Hepatocyte (in vitro differentiated cells): ENCODE measurements around the gene HPSE2.
"Not testable (repeated sequence)": the region's sequence is repeated elsewhere in the genome, so short reads cannot be mapped to it uniquely, and the experiment has no call there.

Experiments
- CTCF ChIP-seq: fragments of 200-600 bp; sonication (generic); IDR thresholded peaks from 2 replicates; pipeline ENCODE4 v1.5.1; 2016; ENCODE audit warnings: antibody characterized with exemption, mild to moderate bottlenecking; ENCODE audit not compliant: poor library complexity
- EZH2phosphoT487 ChIP-seq: fragments of 200-600 bp; sonication (generic); IDR thresholded peaks from one replicate; pipeline ENCODE4 v1.6.1; 2018; ENCODE audit warnings: antibody characterized with exemption, mild to moderate bottlenecking, low read depth, moderate library complexity; ENCODE audit not compliant: unreplicated experiment, severe bottlenecking

GRCh38 chr10:98908247-98908646 lies 327.4 kb downstream of the HPSE2 start:
- TF ChIP-seq CTCF, EZH2phosphoT487: not testable (repeated sequence)
